ENCODE results near the gene HYAL2. TPM values are rescaled to one million over a fixed set of nuclear protein-coding genes. Genes with fewer than 3 reads are reported as not detected.
A peak's percentile ranks its signal among the peaks of the same experiment; 100 is the strongest.

HYAL2 gene
- total RNA-seq, 1 donor from 2014 or later: 28.6 TPM

DNA sequence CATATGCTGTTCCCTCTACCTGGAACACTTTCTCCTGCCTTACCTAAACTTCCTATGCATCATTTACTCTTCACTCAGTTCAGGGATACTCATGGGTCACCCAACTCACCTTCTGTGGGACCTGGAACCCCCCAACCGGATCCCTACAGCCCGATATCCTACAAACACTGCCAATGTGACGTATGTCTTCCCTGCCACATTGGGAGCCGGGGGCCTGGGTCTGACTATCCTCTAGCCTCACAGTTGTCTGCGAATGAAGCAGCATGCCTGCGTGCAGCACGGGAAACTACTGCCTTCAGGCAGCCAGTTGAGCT, 27.6 kb upstream of the HYAL2 start:
- DNase-seq: no peak

DNA sequence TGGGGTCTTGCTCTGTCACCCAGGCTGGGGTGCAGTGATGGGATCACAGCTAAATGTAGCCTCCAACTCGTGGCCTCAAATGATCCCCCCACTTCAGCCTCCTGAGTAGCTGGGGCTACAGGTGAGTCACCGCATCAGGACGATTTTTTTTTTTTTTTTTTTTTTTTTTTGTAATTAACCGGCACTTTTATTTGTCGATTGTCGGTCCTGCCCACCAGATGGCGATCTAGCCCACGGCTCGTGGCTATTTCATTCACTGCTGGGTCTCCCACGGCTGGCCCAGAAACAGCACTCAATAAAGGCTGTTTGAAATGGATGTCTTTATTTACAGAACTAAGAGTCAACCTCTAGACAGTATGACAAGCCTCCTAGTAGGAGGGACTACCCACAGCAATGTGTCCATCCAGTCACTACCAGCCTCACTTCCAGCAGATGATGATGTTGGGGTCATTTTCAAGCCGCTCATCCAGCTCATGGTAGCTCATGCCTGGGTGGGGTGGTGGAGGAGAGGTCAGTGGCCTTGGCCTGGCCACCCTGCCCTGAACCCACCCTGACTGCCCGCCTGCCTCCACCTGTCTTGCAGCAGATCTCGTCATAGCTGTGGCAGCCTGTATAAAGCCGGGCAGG, 24.8 kb upstream of the HYAL2 start:
- DNase-seq: peak; percentile 51

DNA sequence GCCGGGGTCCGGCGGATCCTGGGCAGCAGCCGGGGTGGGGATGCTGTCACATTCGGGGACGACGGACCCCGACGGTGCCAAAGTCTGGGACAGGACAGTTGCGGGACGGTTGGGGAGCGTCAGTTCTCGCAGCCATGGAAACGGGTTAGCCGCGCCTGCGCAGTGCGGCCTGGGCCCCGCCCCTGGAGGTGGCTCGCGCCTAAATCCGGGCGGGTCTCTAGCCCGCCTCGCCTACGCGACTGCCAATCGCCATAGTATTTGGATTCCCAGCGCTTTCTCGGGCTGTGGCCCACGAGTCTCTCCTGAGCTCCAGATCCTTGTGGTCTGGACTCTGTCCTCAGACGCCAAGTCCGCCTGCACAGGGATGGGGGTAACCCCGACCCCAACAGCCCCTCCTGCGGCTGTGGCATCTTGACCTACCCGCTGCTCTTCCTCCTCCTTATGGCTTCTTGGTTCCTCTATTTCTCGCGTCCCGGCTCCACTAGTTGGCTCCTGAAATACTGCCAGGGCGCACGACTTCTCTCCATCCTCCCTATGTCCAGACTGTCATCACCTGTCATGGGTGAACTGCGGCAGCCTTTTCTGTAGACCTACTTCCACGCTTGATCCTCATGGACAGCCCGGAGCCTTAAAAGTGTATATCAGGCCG, 23.2 kb upstream of the HYAL2 start, which contains the start of gene ZMYND10:
Gene ZMYND10, minus strand, starts transcription at position 147 of the 649 bp plus-strand sequence. CDS start 153 bp downstream, outside the sequence.
- DNase-seq: no peak

DNA sequence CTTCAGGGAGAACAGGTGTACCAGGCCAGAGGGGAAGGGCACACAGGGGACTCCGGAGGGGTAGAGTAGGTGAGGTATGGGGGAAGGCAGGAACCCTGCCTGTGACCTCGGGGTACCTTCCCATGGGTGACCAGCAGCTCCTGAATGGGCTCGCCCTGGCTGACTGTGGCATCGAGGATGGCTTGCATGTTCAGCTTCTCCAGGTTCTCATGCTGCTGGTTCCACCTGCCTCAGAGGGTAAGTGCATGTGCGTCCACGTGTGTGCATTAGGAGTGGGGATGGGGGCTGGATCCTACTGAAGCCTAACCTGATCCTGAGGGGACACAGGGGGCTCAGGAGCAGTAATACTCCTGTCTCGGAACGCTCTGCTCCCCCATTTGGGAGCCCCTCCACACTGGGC, 22.5 kb upstream of the HYAL2 start:
- DNase-seq: no peak

GRCh38 chr3:50342813-50343633, 20.5 kb upstream of the HYAL2 start:
- no peak for DNase-seq

DNA sequence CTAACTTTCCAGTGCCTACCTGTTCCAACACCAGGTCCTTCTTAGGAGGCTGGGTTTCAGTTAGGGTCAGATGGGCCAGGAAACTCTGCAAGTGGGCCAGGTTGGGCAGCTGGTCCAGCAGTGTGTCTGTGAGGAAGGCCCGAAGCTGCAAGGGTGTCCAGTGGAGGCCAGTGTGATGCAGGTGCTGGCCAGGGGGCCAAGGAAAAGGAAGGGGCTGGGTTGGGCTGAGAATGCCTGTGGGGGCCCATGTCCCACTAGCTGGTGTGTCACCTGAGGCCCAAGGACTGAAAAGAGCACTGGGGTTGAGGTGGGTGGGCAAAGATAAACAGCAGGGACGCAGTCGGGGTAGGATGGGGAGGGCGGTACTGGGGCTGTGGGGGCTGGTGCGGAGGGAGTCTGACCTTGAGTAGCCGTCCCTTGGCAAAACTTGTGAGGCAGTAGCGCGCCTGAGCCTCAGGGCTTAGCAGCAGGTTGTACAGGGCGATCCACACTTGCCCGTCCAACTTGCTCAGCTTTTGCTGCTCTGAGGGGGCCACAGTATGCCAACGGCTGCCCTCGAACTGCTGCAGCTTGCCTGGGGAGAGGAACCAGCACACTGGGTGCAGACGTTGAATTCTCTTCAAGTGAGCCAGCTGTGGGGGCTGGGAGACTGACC, 19.6 kb upstream of the HYAL2 start:
- no peak for DNase-seq

DNA sequence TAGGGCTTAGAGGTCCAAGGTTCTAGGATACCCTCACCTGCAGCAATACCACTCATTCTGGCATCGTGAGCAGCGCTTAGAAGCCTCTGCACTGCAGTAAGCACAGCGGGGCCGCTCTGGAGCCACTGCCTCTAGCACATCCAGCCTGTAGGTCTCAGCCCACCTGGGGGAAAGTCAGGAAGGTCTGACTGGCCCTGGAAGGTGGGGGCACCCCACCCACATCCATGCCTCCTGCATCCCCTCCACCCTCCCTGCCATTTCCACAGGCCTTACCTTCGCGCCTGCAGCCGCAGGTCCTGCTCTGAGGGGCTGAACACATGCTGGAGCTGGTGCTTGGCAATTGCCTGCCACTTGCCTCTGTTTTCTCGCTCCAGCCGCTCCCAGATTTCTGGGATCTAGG, 19.0 kb upstream of the HYAL2 start:
- DNase-seq: no peak

GRCh38 chr3:50340448-50341329, 18.1 kb upstream of the HYAL2 start, which contains the start of gene RASSF1:
Gene RASSF1 (minus strand): TSS chr3:50340836. CDS start chr3:50340805, 31 bp downstream.
- DNase-seq: peak; percentile 77

DNA sequence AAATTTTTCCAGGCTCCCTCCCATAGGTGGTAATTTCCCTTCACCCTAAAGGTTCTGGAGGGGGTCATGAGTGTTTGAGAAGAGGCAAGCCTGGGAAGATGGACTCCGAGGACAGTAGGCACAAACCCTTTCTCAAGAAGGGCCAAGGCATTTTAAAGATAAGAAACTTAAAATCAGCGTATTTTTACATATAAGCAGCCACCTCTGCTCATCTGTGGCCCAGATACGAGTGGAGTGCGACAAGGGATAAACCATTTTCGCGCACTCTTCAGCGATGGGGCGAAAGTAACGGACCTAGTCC, 17.6 kb upstream of the HYAL2 start:
- DNase-seq: no peak

GRCh38 chr3:50339485-50340146, 17.1 kb upstream of the HYAL2 start:
- DNase-seq: no peak

GRCh38 chr3:50338965-50339364, 16.4 kb upstream of the HYAL2 start:
- DNase-seq: no peak

- DNase-seq: peak; percentile 97
Measured at GRCh38 chr3:50337175-50337861, 14.8 kb upstream of the HYAL2 start.

GRCh38 chr3:50336452-50337174, 14.1 kb upstream of the HYAL2 start:
- DNase-seq: peak; percentile 56

GRCh38 chr3:50334339-50335075, 12.0 kb upstream of the HYAL2 start:
- DNase-seq: no peak

GRCh38 chr3:50333744-50334328, 11.3 kb upstream of the HYAL2 start:
- peak; percentile 24 for DNase-seq

DNA sequence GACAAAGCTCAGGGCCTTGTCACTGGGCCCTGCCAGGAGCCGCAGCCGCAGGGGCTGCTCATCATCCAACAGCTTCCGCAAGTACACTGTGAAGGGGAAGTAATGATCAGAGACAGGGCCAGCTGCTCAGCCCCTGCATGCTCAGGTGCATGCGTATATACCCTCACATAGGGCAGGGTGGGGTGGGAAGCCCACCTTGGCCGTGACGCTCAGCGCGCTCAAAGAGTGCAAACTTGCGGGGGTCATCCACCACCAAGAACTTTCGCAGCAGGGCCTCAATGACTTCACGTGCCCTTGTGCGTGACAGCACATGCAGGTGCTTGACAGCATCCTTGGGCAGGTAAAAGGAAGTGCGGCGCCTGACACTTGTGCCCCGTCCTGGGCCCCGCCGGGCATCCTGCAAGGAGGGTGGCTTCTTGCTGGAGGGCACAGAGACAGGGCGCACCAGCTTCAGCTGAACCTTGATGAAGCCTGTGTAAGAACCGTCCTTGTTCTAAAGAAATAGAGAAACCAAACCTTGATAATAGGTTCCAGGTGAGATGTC, 8.9 kb upstream of the HYAL2 start:
- no peak for DNase-seq

- no peak for DNase-seq
Measured at GRCh38 chr3:50330330-50330729, 7.8 kb upstream of the HYAL2 start.

DNA sequence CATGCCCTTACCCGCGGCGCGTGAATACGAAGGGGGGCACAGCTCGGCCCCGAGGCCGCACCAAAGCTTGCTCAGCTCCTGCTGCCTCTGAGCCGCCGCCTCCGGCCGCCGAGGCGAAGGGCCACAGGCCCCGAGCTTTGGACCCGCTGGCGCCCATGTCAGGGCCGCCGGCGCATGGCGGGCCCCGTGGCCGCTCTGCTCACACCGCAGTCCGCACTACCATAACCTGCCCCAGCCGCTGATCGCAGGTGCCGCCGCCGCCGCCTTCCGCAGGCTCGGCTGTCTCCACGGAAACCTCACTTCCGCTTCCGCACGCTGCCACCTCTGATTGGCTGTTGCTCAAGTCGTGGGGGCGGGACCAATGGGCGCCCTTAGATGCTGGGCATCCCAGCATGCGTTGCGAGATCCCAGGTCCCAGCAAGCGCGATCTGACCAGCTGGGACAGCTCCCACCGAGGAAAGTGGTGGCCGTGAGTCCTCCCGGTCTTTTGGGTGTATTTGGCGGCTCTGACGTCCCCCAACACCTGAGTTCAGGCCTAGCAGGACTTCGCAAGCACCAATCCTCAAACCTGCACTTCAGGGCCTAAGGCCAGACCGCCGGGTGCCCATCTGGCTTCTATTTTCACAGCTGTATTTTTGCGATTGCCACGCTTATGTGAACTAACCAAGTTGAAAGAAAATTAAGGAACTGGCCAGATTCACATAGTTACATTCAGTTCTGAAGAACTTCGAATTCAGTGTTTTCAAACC, 5.6 kb upstream of the HYAL2 start, which contains the start of gene TUSC2:
Gene TUSC2, minus strand, starts transcription at position 281 of the 749 bp plus-strand sequence. Its CDS starts 124 bp downstream, at position 157.
- peak; percentile 90 for DNase-seq

Data from skin of body (tissue), 2 donors.